HCT116 (cell line): ENCODE measurements around the gene ALG13. TPM values are rescaled to one million over a fixed set of nuclear protein-coding genes. Genes with fewer than 3 reads are reported as not detected.
"Not testable (repeated sequence)": the region's sequence is repeated elsewhere in the genome, so short reads cannot be mapped to it uniquely, and the experiment has no call there.

ENCODE experiments used
- ATAC-seq: fragments of 200-7000 bp; cut with Tn5 transposase; 2 replicates; pipeline ENCODE4 v1.9.1; 2020; ENCODE audit warnings: mild to moderate bottlenecking, moderate library complexity
- BruUV-seq: library from RNA; stranded (reverse); fragments of 400-500 nt; replicated peaks from 2 replicates; lab custom pipeline; 2021; lab: Mats Ljungman, UMichigan
- CTCF ChIA-PET: fragments of 300-600 bp; sonication (Branson Sonifier 250); formaldehyde crosslinking; loops from one replicate; lab custom pipeline; 2021; ENCODE audit warnings: antibody characterized with exemption; lab: Charles Lee
- POLR2A ChIA-PET: fragments of 300-600, 350-600 bp; sonication (Branson Sonifier 250); formaldehyde crosslinking; loops from one replicate; lab custom pipeline; 2021; ENCODE audit warnings: antibody characterized with exemption; lab: Charles Lee
- RAD21 ChIA-PET, 2 experiments: fragments of 300-600 bp; sonication (Branson Sonifier 250); formaldehyde crosslinking; loops; one replicate each; lab custom pipeline; 2023; ENCODE audit warnings: low total read pairs in 2 of 2; ENCODE audit not compliant: uncharacterized antibody in 2 of 2, unreplicated experiment in 2 of 2, low non-redundant PET in 1 of 2; lab: Charles Lee
- DNase-seq: peaks from one replicate; pipeline ENCODE4 v3.0.0-alpha.2; 2010; ENCODE audit warnings: low read depth, low spot score
- H2AFZ ChIP-seq: fragments of 200-600 bp; shearing (Covaris generic), sonication (generic); 2 replicates; pipeline ENCODE4 v1.6.1; 2017; ENCODE audit warnings: low read depth, mixed run types, mixed read lengths, antibody characterized with exemption, low read length; ENCODE audit not compliant: poor library complexity, severe bottlenecking
- H3K27ac ChIP-seq: 2 replicates; pipeline ENCODE4 v1.5.1; 2012; ENCODE audit warnings: low read depth, low read length
- H3K27me3 ChIP-seq: fragments of 200-600 bp; sonication (generic); 2 replicates; pipeline ENCODE4 v1.6.1; 2016; ENCODE audit warnings: mixed run types, low read length, mixed read lengths; ENCODE audit not compliant: insufficient read depth
- H3K36me3 ChIP-seq, 2 experiments: fragments of 200-500 bp in 1 of 2; fragments of 200-600 bp in 1 of 2; sonication (Bioruptor generic) in 1 of 2; sonication (generic) in 1 of 2; 2 replicates each; pipeline versions ENCODE4 v1.5.1 to v1.6.1; 2014 to 2016; ENCODE audit warnings: low read length in 2 of 2, inconsistent platforms in 1 of 2, mixed read lengths in 1 of 2, mixed run types in 1 of 2; ENCODE audit not compliant: insufficient read depth in 2 of 2, control insufficient read depth in 1 of 2
- H3K4me1 ChIP-seq, 2 experiments: fragments of 200-600 bp in 1 of 2; sonication (generic) in 1 of 2; 2 replicates each; pipeline versions ENCODE4 v1.5.1 to v1.6.1; 2012 to 2017; ENCODE audit warnings: low read length in 2 of 2, inconsistent platforms in 1 of 2, mild to moderate bottlenecking in 1 of 2, mixed read lengths in 1 of 2, mixed run types in 1 of 2, moderate library complexity in 1 of 2; ENCODE audit not compliant: insufficient read depth in 2 of 2, control insufficient read depth in 1 of 2
- H3K4me2 ChIP-seq: fragments of 200-600 bp; sonication (generic); 2 replicates; pipeline ENCODE4 v1.6.1; 2017; ENCODE audit warnings: mixed run types, low read length, mixed read lengths
- H3K4me3 ChIP-seq, 2 experiments: fragments of 200-600 bp in 1 of 2; sonication (generic) in 1 of 2; replicated peaks in 1 of 2; 2 replicates each; pipeline ENCODE4 v1.5.1; 2011 to 2016; ENCODE audit warnings: low read length in 2 of 2, control low read depth in 1 of 2, low read depth in 1 of 2, mild to moderate bottlenecking in 1 of 2, mixed read lengths in 1 of 2, mixed run types in 1 of 2
- H3K79me2 ChIP-seq: fragments of 200-600 bp; sonication (generic); 2 replicates; pipeline ENCODE4 v1.6.1; 2017; ENCODE audit warnings: mild to moderate bottlenecking, mixed run types, low read length, moderate library complexity, mixed read lengths; ENCODE audit not compliant: insufficient read depth
- H3K9ac ChIP-seq: fragments of 200-600 bp; sonication (generic); 2 replicates; pipeline ENCODE4 v1.6.1; 2016; ENCODE audit warnings: low read length, mixed read lengths
- H3K9me2 ChIP-seq: fragments of 200-600 bp; sonication (generic), shearing (Covaris generic); 2 replicates; pipeline ENCODE4 v1.6.1; 2017; ENCODE audit warnings: mixed run types, mild to moderate bottlenecking, moderate library complexity; ENCODE audit not compliant: insufficient read depth
- H3K9me3 ChIP-seq, 2 experiments: fragments of 200-500 bp in 1 of 2; fragments of 200-600 bp in 1 of 2; sonication (Bioruptor generic) in 1 of 2; sonication (generic) in 1 of 2; 2 replicates each; pipeline ENCODE4 v1.6.1; 2014 to 2017; ENCODE audit warnings: low read length in 2 of 2, mixed read lengths in 2 of 2, inconsistent platforms in 1 of 2, low read depth in 1 of 2, mild to moderate bottlenecking in 1 of 2, mixed run types in 1 of 2, moderate library complexity in 1 of 2; ENCODE audit not compliant: control insufficient read depth in 1 of 2, insufficient read depth in 1 of 2
- H4K20me1 ChIP-seq: fragments of 200-600 bp; sonication (generic), shearing (Covaris generic); 2 replicates; pipeline ENCODE4 v1.6.1; 2017; ENCODE audit warnings: mixed run types, mild to moderate bottlenecking, moderate library complexity; ENCODE audit not compliant: insufficient read depth
- CBX3 ChIP-seq: IDR thresholded peaks from 2 replicates; pipeline ENCODE4 v1.6.1; 2012; ENCODE audit warnings: low read depth
- EZH2 ChIP-seq: fragments of 200-600 bp; sonication (generic); IDR thresholded peaks from 2 replicates; pipeline ENCODE4 v1.6.1; 2017; ENCODE audit warnings: antibody characterized with exemption, mixed run types
- FOSL1 ChIP-seq: IDR thresholded peaks from 2 replicates; pipeline ENCODE4 v1.6.1; 2012; ENCODE audit warnings: low read depth
- POLR2A ChIP-seq: IDR thresholded peaks from 2 replicates; pipeline ENCODE4 v1.7.0; 2011; ENCODE audit warnings: borderline replicate concordance; ENCODE audit not compliant: insufficient read depth, insufficient read length; ENCODE audit errors: extremely low read depth
- SIN3A ChIP-seq: IDR thresholded peaks from 2 replicates; pipeline ENCODE4 v1.6.1; 2012; ENCODE audit warnings: low read depth
- YY1 ChIP-seq: IDR thresholded peaks from 2 replicates; pipeline ENCODE4 v1.6.1; 2011; ENCODE audit warnings: low read length, low read depth, moderate library complexity, mild to moderate bottlenecking; ENCODE audit not compliant: insufficient replicate concordance; ENCODE audit errors: extremely low read depth
- intact Hi-C: fragments of 100-400 bp; cut with micrococcal nuclease; formaldehyde crosslinking; loops from 2 replicates; pipeline ENCODE4 v1.10.0; 2022
- total RNA-seq: library from RNA; stranded (reverse); gene quantifications from one replicate; pipeline ENCODE4 v1.2.1, GENCODE V29; 2021; ENCODE audit not compliant: unreplicated experiment
- TF ChIP-seq, protein P1 (sequence below): IDR thresholded peaks from 2 replicates; pipeline ENCODE4 v1.6.1; 2012; ENCODE audit warnings: low read depth

ALG13 gene
- total RNA-seq, 1 experiment from 2014 or later = 50.4 TPM

DNA sequence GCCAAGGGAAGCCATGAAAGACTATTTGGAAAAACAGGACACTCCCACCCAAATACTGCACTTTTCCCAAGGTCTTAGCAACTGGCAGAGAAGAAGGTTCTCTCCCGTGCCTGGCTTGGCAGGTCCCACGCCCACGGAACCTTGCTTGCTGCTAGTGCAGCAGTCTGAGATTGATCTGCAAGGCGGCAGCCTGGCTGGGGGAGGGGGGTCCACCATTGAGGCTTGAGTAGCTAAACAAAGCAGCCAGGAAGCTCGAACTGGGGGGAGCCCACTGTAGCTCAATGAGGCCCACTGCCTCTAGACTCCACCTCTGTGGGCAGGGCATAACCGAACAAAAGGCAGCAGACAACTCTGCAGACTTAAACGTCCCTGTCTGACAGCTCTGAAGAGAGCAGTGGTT is 103.7 kb downstream of the ALG13 start (continued):
- TF ChIP-seq, protein P1, sequence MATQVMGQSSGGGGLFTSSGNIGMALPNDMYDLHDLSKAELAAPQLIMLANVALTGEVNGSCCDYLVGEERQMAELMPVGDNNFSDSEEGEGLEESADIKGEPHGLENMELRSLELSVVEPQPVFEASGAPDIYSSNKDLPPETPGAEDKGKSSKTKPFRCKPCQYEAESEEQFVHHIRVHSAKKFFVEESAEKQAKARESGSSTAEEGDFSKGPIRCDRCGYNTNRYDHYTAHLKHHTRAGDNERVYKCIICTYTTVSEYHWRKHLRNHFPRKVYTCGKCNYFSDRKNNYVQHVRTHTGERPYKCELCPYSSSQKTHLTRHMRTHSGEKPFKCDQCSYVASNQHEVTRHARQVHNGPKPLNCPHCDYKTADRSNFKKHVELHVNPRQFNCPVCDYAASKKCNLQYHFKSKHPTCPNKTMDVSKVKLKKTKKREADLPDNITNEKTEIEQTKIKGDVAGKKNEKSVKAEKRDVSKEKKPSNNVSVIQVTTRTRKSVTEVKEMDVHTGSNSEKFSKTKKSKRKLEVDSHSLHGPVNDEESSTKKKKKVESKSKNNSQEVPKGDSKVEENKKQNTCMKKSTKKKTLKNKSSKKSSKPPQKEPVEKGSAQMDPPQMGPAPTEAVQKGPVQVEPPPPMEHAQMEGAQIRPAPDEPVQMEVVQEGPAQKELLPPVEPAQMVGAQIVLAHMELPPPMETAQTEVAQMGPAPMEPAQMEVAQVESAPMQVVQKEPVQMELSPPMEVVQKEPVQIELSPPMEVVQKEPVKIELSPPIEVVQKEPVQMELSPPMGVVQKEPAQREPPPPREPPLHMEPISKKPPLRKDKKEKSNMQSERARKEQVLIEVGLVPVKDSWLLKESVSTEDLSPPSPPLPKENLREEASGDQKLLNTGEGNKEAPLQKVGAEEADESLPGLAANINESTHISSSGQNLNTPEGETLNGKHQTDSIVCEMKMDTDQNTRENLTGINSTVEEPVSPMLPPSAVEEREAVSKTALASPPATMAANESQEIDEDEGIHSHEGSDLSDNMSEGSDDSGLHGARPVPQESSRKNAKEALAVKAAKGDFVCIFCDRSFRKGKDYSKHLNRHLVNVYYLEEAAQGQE = no peak
- TF ChIP-seq EZH2 (no peak), CBX3 (no peak), YY1 (no peak), FOSL1 (no peak), POLR2A (no peak), SIN3A (no peak)

DNA sequence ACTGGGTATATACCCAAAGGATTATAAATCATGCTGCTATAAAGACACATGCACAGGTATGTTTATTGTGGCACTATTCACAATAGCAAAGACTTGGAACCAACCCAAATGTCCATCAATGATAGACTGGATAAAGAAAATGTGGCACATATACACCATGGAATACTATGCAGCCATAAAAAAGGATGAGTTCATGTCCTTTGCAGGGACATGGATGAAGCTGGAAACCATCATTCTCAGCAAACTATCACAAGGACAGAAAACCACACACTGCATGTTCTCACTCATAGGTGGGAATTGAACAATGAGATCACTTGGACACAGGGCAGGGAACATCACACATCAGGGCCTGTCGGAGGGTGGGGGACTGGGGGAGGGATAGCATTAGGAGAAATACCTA is 109.1 kb downstream of the ALG13 start:
- DNase-seq, H3K9me2 ChIP-seq, H4K20me1 ChIP-seq, H3K4me2 ChIP-seq, H3K9ac ChIP-seq, intact Hi-C loops, CTCF ChIA-PET, H3K4me1 ChIP-seq, H3K79me2 ChIP-seq, H3K4me3 ChIP-seq, H2AFZ ChIP-seq, H3K27ac ChIP-seq, BruUV-seq, H3K36me3 ChIP-seq, RAD21 ChIA-PET, ATAC-seq, H3K27me3 ChIP-seq, H3K9me3 ChIP-seq: not testable (repeated sequence)
- POLR2A ChIA-PET = interaction anchor here (0.7 kb wide), 1 partner anchor 10 kb away, joined by 5 read pairs; no protein-coding TSS in a partner anchor

Other genes starting within 250 kb of the ALG13 start
- gene SERTM2, start 169.5 kb upstream of the ALG13 start, total RNA-seq = not detected
- 0.07 TPM for gene TRPC5OS, start 195.0 kb downstream of the ALG13 start, total RNA-seq